GM12878 (cell line): ENCODE results near the gene SNX10. TPM values are rescaled to one million over a fixed set of nuclear protein-coding genes. Genes with fewer than 3 reads are reported as not detected.

Experiments
- BACH1 ChIP-seq: fragments of 450-650 bp; IDR thresholded peaks from 2 replicates; pipeline ENCODE4 v1.6.1; 2017; ENCODE audit warnings: mild to moderate bottlenecking, borderline replicate concordance
- CHD4 ChIP-seq: fragments of 200-600 bp; sonication (generic); IDR thresholded peaks from 2 replicates; pipeline ENCODE4 v1.6.1; 2016; ENCODE audit warnings: mild to moderate bottlenecking
- CREB1 ChIP-seq: IDR thresholded peaks from 2 replicates; pipeline ENCODE4 v1.6.1; 2012; ENCODE audit warnings: low read depth, mild to moderate bottlenecking, inconsistent platforms
- CREM ChIP-seq: IDR thresholded peaks from 2 replicates; pipeline ENCODE4 v1.6.1; 2014; ENCODE audit warnings: antibody characterized with exemption, low read depth
- ETV6 ChIP-seq, 2 experiments: fragments of 450-650 bp in 1 of 2; IDR thresholded peaks in 1 of 2; conservative IDR thresholded peaks in 1 of 2; 2 replicates each; pipeline ENCODE4 v1.6.1; 2014; ENCODE audit warnings: antibody characterized with exemption in 1 of 2, borderline replicate concordance in 1 of 2, low read depth in 1 of 2, mild to moderate bottlenecking in 1 of 2, moderate library complexity in 1 of 2
- IRF4 ChIP-seq: IDR thresholded peaks from 2 replicates; pipeline ENCODE4 v1.6.1; 2011; ENCODE audit warnings: low read depth, low read length
- RAD21 ChIP-seq: IDR thresholded peaks from 2 replicates; pipeline ENCODE4 v1.6.1; 2011; ENCODE audit warnings: mild to moderate bottlenecking, low read depth, low read length, moderate library complexity; ENCODE audit not compliant: insufficient read depth
- SMARCA5 ChIP-seq: fragments of 450-650 bp; IDR thresholded peaks from 2 replicates; pipeline ENCODE4 v1.6.1; 2017; ENCODE audit warnings: mild to moderate bottlenecking
- SMC3 ChIP-seq: IDR thresholded peaks from 2 replicates; pipeline ENCODE4 v1.6.1; 2011; ENCODE audit warnings: low read length, improper control_type of control experiment, borderline replicate concordance
- TAF1 ChIP-seq: IDR thresholded peaks from 2 replicates; pipeline ENCODE4 v1.6.1; 2011; ENCODE audit warnings: mild to moderate bottlenecking, low read depth, low read length, borderline replicate concordance
- YY1 ChIP-seq: IDR thresholded peaks from 2 replicates; pipeline ENCODE4 v1.6.1; 2011; ENCODE audit warnings: low read depth, mild to moderate bottlenecking, low read length
- polyA plus RNA-seq, 11 experiments: library from polyadenylated mRNA; depleted of rRNA in 4 of 11; unstranded in 6 of 11; stranded (reverse) in 5 of 11; fragments of >200 nt; fragmentation: Nextera tagmentation in 4 of 11; fragmentation: Illumina TruSeq in 1 of 11; extraction: Ambion mirVana in 4 of 11; extraction: Trizol in 1 of 11; gene quantifications; 1 replicate in 1 of 11; 2 replicates in 10 of 11; pipeline versions ENCODE4 v1.2.1 to v1.2.3, GENCODE V29; 2011 to 2016; ENCODE audit warnings: inconsistent platforms in 2 of 11, missing spikeins in 2 of 11, low read depth in 1 of 11
- total RNA-seq, 4 experiments: library from RNA; depleted of rRNA in 3 of 4; stranded (reverse); fragments of >200 nt in 3 of 4; fragmentation: Illumina TruSeq in 1 of 4; extraction: Trizol in 1 of 4; gene quantifications; 2 replicates each; pipeline versions ENCODE4 v1.2.1 to v1.2.3, GENCODE V29; 2013 to 2021
- TF ChIP-seq, protein P1 (sequence below): fragments of 450-650 bp; IDR thresholded peaks from 2 replicates; pipeline ENCODE4 v1.6.1; 2016; ENCODE audit warnings: mild to moderate bottlenecking
- TF ChIP-seq, protein P2 (sequence below): fragments of 450-650 bp; IDR thresholded peaks from 2 replicates; pipeline ENCODE4 v1.6.1; 2017; ENCODE audit warnings: mild to moderate bottlenecking, moderate library complexity
- TF ChIP-seq, protein P3 (sequence below): fragments of 450-650 bp; IDR thresholded peaks from 2 replicates; pipeline ENCODE4 v1.6.1; 2018; ENCODE audit warnings: borderline replicate concordance, mild to moderate bottlenecking; ENCODE audit not compliant: partially characterized antibody
- TF ChIP-seq, protein P4 (sequence below): IDR thresholded peaks from 2 replicates; pipeline ENCODE4 v1.6.1; 2012; ENCODE audit warnings: mild to moderate bottlenecking, low read depth, low read length

Gene SNX10
- total and polyA plus RNA-seq, 10 of the 15 experiments (the other 5 are each of a cell fraction or from before 2014, with no cell fraction given), result 22.0 to 56.2 (median 30.1) TPM

DNA sequence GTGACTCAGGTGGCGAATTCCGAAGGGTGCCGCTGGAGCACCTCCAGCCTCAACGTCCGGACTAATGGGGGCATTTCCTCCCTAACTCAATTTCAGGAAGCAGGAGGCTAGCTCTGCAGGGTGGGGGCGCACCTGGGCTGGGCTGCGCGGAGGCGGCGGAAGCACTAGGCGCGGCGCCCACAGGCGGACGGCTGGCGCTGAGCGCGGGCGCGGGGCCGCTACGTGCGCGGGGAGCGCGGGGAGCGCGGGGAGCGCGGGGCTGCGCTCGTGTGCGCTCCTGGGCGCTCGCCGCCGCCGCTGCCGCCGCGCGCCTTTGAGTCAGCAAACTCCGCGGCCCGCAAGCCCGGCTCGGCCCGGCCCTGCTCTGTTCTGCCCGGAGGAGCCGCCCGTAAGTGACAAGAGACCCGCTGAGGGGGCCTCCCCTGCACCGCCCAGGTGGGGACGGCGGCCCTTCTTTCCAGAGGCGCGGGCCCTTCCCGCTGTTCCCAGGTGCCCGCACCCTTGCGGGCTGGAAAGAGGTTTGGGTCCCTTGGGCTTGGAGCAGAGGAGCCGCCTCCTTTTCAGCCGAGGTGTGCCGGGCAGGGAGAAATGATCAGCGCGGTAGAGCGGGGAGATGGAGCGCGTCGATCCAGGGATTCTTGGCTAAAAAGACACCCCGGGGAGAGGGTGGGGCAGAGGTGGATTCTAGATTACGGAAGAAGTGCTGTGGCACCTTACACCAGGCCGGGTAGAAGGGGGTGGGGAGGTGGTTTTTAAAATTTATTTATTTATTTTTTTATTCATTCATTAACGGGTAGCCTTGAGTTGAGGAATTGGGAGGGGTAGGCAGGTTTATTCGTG is at the start of gene SNX10 (continued):
- TF ChIP-seq, protein P1, sequence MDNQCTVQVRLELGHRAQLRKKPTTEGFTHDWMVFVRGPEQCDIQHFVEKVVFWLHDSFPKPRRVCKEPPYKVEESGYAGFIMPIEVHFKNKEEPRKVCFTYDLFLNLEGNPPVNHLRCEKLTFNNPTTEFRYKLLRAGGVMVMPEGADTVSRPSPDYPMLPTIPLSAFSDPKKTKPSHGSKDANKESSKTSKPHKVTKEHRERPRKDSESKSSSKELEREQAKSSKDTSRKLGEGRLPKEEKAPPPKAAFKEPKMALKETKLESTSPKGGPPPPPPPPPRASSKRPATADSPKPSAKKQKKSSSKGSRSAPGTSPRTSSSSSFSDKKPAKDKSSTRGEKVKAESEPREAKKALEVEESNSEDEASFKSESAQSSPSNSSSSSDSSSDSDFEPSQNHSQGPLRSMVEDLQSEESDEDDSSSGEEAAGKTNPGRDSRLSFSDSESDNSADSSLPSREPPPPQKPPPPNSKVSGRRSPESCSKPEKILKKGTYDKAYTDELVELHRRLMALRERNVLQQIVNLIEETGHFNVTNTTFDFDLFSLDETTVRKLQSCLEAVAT, result peak; percentile 33; the same call in 1 of the 2 replicates
- 0 out of 2 replicates have a peak, but pooled peaks have one; percentile 29 for TF ChIP-seq TAF1
- TF ChIP-seq CREM, result peak; percentile 27; the same call in 1 of the 2 replicates
- peak in 1 of 2 experiments; percentile 41; a peak in 1 of 4 replicates for TF ChIP-seq ETV6 (conservative IDR thresholded peaks at IDR 0.05 in 1 of 2, IDR thresholded peaks at IDR 0.05 in 1 of 2; ENCODE audit: borderline replicate concordance in 1 of 2, low read depth in 1 of 2)
- TF ChIP-seq, protein P2, sequence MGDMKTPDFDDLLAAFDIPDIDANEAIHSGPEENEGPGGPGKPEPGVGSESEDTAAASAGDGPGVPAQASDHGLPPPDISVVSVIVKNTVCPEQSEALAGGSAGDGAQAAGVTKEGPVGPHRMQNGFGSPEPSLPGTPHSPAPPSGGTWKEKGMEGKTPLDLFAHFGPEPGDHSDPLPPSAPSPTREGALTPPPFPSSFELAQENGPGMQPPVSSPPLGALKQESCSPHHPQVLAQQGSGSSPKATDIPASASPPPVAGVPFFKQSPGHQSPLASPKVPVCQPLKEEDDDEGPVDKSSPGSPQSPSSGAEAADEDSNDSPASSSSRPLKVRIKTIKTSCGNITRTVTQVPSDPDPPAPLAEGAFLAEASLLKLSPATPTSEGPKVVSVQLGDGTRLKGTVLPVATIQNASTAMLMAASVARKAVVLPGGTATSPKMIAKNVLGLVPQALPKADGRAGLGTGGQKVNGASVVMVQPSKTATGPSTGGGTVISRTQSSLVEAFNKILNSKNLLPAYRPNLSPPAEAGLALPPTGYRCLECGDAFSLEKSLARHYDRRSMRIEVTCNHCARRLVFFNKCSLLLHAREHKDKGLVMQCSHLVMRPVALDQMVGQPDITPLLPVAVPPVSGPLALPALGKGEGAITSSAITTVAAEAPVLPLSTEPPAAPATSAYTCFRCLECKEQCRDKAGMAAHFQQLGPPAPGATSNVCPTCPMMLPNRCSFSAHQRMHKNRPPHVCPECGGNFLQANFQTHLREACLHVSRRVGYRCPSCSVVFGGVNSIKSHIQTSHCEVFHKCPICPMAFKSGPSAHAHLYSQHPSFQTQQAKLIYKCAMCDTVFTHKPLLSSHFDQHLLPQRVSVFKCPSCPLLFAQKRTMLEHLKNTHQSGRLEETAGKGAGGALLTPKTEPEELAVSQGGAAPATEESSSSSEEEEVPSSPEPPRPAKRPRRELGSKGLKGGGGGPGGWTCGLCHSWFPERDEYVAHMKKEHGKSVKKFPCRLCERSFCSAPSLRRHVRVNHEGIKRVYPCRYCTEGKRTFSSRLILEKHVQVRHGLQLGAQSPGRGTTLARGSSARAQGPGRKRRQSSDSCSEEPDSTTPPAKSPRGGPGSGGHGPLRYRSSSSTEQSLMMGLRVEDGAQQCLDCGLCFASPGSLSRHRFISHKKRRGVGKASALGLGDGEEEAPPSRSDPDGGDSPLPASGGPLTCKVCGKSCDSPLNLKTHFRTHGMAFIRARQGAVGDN, result peak; percentile 46
- TF ChIP-seq, protein P3, sequence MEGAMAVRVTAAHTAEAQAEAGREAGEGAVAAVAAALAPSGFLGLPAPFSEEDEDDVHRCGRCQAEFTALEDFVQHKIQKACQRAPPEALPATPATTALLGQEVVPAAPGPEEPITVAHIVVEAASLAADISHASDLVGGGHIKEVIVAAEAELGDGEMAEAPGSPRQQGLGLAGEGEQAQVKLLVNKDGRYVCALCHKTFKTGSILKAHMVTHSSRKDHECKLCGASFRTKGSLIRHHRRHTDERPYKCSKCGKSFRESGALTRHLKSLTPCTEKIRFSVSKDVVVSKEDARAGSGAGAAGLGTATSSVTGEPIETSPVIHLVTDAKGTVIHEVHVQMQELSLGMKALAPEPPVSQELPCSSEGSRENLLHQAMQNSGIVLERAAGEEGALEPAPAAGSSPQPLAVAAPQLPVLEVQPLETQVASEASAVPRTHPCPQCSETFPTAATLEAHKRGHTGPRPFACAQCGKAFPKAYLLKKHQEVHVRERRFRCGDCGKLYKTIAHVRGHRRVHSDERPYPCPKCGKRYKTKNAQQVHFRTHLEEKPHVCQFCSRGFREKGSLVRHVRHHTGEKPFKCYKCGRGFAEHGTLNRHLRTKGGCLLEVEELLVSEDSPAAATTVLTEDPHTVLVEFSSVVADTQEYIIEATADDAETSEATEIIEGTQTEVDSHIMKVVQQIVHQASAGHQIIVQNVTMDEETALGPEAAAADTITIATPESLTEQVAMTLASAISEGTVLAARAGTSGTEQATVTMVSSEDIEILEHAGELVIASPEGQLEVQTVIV, result no peak
- TF ChIP-seq RAD21, result peak; percentile 67
- peak; percentile 48; the same call in 1 of the 2 replicates for TF ChIP-seq SMC3
- TF ChIP-seq IRF4, result 0 out of 2 replicates have a peak, but pooled peaks have one; percentile 13
- peak; percentile 80 for TF ChIP-seq YY1
- TF ChIP-seq CREB1, result 0 out of 2 replicates have a peak, but pooled peaks have one; percentile 11
- no peak for TF ChIP-seq CHD4
- TF ChIP-seq, protein P4, sequence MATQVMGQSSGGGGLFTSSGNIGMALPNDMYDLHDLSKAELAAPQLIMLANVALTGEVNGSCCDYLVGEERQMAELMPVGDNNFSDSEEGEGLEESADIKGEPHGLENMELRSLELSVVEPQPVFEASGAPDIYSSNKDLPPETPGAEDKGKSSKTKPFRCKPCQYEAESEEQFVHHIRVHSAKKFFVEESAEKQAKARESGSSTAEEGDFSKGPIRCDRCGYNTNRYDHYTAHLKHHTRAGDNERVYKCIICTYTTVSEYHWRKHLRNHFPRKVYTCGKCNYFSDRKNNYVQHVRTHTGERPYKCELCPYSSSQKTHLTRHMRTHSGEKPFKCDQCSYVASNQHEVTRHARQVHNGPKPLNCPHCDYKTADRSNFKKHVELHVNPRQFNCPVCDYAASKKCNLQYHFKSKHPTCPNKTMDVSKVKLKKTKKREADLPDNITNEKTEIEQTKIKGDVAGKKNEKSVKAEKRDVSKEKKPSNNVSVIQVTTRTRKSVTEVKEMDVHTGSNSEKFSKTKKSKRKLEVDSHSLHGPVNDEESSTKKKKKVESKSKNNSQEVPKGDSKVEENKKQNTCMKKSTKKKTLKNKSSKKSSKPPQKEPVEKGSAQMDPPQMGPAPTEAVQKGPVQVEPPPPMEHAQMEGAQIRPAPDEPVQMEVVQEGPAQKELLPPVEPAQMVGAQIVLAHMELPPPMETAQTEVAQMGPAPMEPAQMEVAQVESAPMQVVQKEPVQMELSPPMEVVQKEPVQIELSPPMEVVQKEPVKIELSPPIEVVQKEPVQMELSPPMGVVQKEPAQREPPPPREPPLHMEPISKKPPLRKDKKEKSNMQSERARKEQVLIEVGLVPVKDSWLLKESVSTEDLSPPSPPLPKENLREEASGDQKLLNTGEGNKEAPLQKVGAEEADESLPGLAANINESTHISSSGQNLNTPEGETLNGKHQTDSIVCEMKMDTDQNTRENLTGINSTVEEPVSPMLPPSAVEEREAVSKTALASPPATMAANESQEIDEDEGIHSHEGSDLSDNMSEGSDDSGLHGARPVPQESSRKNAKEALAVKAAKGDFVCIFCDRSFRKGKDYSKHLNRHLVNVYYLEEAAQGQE, result no peak
- peak; percentile 96 for TF ChIP-seq SMARCA5
- peak; percentile 80 for TF ChIP-seq BACH1
